Neural cell (in vitro differentiated cells): Measurements from ENCODE around the gene TM9SF4. TPM values are rescaled to one million over a fixed set of nuclear protein-coding genes. Genes with fewer than 3 reads are reported as not detected.

Experiments used
- H2AFZ ChIP-seq: fragments of 200-600, 300-800 bp; sonication (generic), shearing (Covaris generic); 2 replicates; pipeline ENCODE4 v1.6.0; 2014; ENCODE audit warnings: low read depth, mild to moderate bottlenecking, antibody characterized with exemption, low read length, moderate library complexity
- H3F3A ChIP-seq: fragments of 200-600 bp; shearing (Covaris generic); 2 replicates; pipeline ENCODE4 v1.6.1; 2016; ENCODE audit warnings: mild to moderate bottlenecking, moderate library complexity, mixed read lengths, antibody characterized with exemption, low read length; ENCODE audit not compliant: insufficient read depth, poor library complexity, severe bottlenecking
- H3K27ac ChIP-seq: fragments of 200-600, 300-800 bp; sonication (generic), shearing (Covaris generic); 2 replicates; pipeline ENCODE4 v1.5.1; 2014; ENCODE audit warnings: mild to moderate bottlenecking, low read length, moderate library complexity
- H3K27me3 ChIP-seq: fragments of 300-800, 200-600 bp; sonication (generic), shearing (Covaris generic); 2 replicates; pipeline ENCODE4 v1.6.0; 2014; ENCODE audit warnings: mild to moderate bottlenecking, low read depth, low read length, moderate library complexity; ENCODE audit not compliant: insufficient read depth
- H3K36me3 ChIP-seq: fragments of 300-800, 200-600 bp; sonication (generic), shearing (Covaris generic); 2 replicates; pipeline ENCODE4 v1.5.1; 2014; ENCODE audit warnings: mild to moderate bottlenecking, antibody characterized with exemption, low read length, moderate library complexity; ENCODE audit not compliant: insufficient read depth
- H3K4me2 ChIP-seq: fragments of 300-800, 200-600 bp; sonication (generic), shearing (Covaris generic); 2 replicates; pipeline ENCODE4 v1.6.0; 2014; ENCODE audit warnings: mild to moderate bottlenecking, low read length
- H3K4me3 ChIP-seq: fragments of 300-800, 200-600 bp; sonication (generic), shearing (Covaris generic); 2 replicates; pipeline ENCODE4 v1.5.1; 2014; ENCODE audit warnings: mild to moderate bottlenecking, low read length, moderate library complexity
- H3K79me2 ChIP-seq: fragments of 200-600 bp; shearing (Covaris generic); replicated peaks from 2 replicates; pipeline ENCODE4 v1.6.0; 2014; ENCODE audit warnings: mild to moderate bottlenecking, low read length, moderate library complexity; ENCODE audit not compliant: insufficient read depth
- H3K9ac ChIP-seq: fragments of 300-800, 200-600 bp; sonication (generic), shearing (Covaris generic); 2 replicates; pipeline ENCODE4 v1.6.1; 2016; ENCODE audit warnings: mild to moderate bottlenecking, low read length, mixed read lengths
- H3K9me2 ChIP-seq: fragments of 200-600 bp; shearing (Covaris generic); 2 replicates; pipeline ENCODE4 v1.6.1; 2016; ENCODE audit warnings: mild to moderate bottlenecking, low read length, mixed read lengths; ENCODE audit not compliant: insufficient read depth
- H3K9me3 ChIP-seq: fragments of 200-600, 300-800 bp; sonication (generic), shearing (Covaris generic); 2 replicates; pipeline ENCODE4 v1.6.1; 2016; ENCODE audit warnings: mild to moderate bottlenecking, mixed run types, low read length, moderate library complexity, mixed read lengths
- H4K20me1 ChIP-seq: fragments of 200-600 bp; shearing (Covaris generic); 2 replicates; pipeline ENCODE4 v1.6.1; 2016; ENCODE audit warnings: mild to moderate bottlenecking, mixed run types; ENCODE audit not compliant: insufficient read depth
- EP300 ChIP-seq: fragments of 450-650 bp; conservative IDR thresholded peaks from 2 replicates; pipeline ENCODE4 v1.6.1; 2014; ENCODE audit warnings: antibody characterized with exemption, mild to moderate bottlenecking, moderate library complexity; ENCODE audit not compliant: poor library complexity, severe bottlenecking
- EZH2 ChIP-seq: fragments of 200-600, 300-800 bp; shearing (Covaris generic), sonication (generic); IDR thresholded peaks from 2 replicates; pipeline ENCODE4 v1.6.1; 2014; ENCODE audit warnings: antibody characterized with exemption, low read length, borderline replicate concordance, mild to moderate bottlenecking; ENCODE audit not compliant: insufficient read depth, poor library complexity, severe bottlenecking
- MXI1 ChIP-seq: fragments of 450-650 bp; conservative IDR thresholded peaks from 2 replicates; pipeline ENCODE4 v1.6.1; 2014; ENCODE audit warnings: antibody characterized with exemption, mild to moderate bottlenecking; ENCODE audit not compliant: poor library complexity, severe bottlenecking
- POLR2AphosphoS5 ChIP-seq: IDR thresholded peaks from 2 replicates; pipeline ENCODE4 v1.6.1; 2012
- RAD21 ChIP-seq: fragments of 450-650 bp; conservative IDR thresholded peaks from 2 replicates; pipeline ENCODE4 v1.6.1; 2014; ENCODE audit warnings: antibody characterized with exemption, mild to moderate bottlenecking, moderate library complexity
- SMC3 ChIP-seq: fragments of 450-650 bp; conservative IDR thresholded peaks from 2 replicates; pipeline ENCODE4 v1.6.1; 2014; ENCODE audit warnings: antibody characterized with exemption, mild to moderate bottlenecking, moderate library complexity; ENCODE audit not compliant: poor library complexity
- TAF1 ChIP-seq: IDR thresholded peaks from 2 replicates; pipeline ENCODE4 v1.6.1; 2012; ENCODE audit warnings: low read depth
- polyA plus RNA-seq: library from polyadenylated mRNA; depleted of rRNA; stranded (reverse); fragments of >200 nt; gene quantifications from 2 replicates; pipeline ENCODE4 v1.2.3, GENCODE V29; 2014
- TF ChIP-seq, protein P1 (sequence below): IDR thresholded peaks from 2 replicates; pipeline ENCODE4 v1.6.1; 2012; ENCODE audit warnings: borderline replicate concordance
- TF ChIP-seq, protein P2 (sequence below): fragments of 450-650 bp; IDR thresholded peaks from 2 replicates; pipeline ENCODE4 v1.5.1; 2014; ENCODE audit warnings: antibody characterized with exemption, mild to moderate bottlenecking, moderate library complexity; ENCODE audit not compliant: poor library complexity, severe bottlenecking

The TM9SF4 gene
- polyA plus RNA-seq, 1 donor from 2014 or later, result 18.3 TPM

DNA sequence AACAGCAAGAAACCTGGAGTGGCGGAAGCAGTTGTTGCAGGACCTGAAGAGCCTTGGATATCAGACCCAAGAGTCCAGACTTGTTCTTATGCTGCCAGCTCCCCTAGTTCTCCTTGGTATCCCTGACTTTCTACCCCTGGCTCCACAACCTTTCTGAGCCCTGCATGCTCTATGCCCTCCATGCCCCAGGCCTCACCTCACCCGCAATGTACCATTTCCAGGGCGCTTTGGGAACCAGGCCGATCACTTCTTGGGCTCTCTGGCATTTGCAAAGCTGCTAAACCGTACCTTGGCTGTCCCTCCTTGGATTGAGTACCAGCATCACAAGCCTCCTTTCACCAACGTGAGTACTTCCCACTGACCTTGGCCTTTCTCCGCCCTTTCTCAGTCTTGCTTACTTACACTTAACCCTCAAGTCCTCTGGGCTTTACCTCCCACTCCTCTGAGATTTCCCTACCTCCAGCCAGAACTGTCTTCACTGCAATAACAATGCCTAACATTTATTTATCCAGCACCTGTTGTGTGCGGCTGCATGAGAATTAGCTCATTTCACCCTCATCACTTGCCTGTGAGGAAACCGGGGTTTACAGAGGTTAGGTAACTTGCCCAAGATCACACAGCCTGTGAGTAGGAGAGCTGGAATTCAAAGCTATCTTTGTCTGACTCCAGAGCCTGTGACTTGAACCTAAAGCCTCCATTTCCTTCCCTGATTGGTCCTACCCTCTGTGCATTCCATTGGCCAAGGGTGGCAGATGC is 100.5 kb downstream of the TM9SF4 start:
- Histone ChIP-seq H4K20me1 (no peaks in the 10 kb centered on the region), H3F3A (no peaks in the 10 kb centered on the region), H3K79me2 (peaks cover 37% of the 10 kb centered on the region), H3K27me3 (no peaks in the 10 kb centered on the region), H3K27ac (no peak overlapping the region), H3K4me2 (no peak overlapping the region), H2AFZ (no peak overlapping the region), H3K9ac (no peak overlapping the region), H3K36me3 (no peaks in the 10 kb centered on the region), H3K9me3 (no peaks in the 10 kb centered on the region), H3K4me3 (no peak overlapping the region), H3K9me2 (no peaks in the 10 kb centered on the region)
- TF ChIP-seq TAF1 (no peak), POLR2AphosphoS5 (no peak), SMC3 (no peak), EP300 (no peak), MXI1 (no peak), RAD21 (no peak), EZH2 (no peak)
- TF ChIP-seq, protein P1, sequence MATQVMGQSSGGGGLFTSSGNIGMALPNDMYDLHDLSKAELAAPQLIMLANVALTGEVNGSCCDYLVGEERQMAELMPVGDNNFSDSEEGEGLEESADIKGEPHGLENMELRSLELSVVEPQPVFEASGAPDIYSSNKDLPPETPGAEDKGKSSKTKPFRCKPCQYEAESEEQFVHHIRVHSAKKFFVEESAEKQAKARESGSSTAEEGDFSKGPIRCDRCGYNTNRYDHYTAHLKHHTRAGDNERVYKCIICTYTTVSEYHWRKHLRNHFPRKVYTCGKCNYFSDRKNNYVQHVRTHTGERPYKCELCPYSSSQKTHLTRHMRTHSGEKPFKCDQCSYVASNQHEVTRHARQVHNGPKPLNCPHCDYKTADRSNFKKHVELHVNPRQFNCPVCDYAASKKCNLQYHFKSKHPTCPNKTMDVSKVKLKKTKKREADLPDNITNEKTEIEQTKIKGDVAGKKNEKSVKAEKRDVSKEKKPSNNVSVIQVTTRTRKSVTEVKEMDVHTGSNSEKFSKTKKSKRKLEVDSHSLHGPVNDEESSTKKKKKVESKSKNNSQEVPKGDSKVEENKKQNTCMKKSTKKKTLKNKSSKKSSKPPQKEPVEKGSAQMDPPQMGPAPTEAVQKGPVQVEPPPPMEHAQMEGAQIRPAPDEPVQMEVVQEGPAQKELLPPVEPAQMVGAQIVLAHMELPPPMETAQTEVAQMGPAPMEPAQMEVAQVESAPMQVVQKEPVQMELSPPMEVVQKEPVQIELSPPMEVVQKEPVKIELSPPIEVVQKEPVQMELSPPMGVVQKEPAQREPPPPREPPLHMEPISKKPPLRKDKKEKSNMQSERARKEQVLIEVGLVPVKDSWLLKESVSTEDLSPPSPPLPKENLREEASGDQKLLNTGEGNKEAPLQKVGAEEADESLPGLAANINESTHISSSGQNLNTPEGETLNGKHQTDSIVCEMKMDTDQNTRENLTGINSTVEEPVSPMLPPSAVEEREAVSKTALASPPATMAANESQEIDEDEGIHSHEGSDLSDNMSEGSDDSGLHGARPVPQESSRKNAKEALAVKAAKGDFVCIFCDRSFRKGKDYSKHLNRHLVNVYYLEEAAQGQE, result no peak
- TF ChIP-seq, protein P2, sequence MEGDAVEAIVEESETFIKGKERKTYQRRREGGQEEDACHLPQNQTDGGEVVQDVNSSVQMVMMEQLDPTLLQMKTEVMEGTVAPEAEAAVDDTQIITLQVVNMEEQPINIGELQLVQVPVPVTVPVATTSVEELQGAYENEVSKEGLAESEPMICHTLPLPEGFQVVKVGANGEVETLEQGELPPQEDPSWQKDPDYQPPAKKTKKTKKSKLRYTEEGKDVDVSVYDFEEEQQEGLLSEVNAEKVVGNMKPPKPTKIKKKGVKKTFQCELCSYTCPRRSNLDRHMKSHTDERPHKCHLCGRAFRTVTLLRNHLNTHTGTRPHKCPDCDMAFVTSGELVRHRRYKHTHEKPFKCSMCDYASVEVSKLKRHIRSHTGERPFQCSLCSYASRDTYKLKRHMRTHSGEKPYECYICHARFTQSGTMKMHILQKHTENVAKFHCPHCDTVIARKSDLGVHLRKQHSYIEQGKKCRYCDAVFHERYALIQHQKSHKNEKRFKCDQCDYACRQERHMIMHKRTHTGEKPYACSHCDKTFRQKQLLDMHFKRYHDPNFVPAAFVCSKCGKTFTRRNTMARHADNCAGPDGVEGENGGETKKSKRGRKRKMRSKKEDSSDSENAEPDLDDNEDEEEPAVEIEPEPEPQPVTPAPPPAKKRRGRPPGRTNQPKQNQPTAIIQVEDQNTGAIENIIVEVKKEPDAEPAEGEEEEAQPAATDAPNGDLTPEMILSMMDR, result no peak

GRCh38 chr20:32213870-32214269 is 104.4 kb downstream of the TM9SF4 start:
- no peak overlapping the region for H3K27ac ChIP-seq
- H2AFZ ChIP-seq, result no peak overlapping the region
- H3K4me2 ChIP-seq, result no peak overlapping the region
- TF ChIP-seq SMC3 (no peak), MXI1 (no peak), EZH2 (no peak), POLR2AphosphoS5 (no peak), TAF1 (no peak), RAD21 (no peak), EP300 (no peak)
- TF ChIP-seq, protein P2, result no peak
- TF ChIP-seq, protein P1, result no peak
- H4K20me1 ChIP-seq, result no peaks in the 10 kb centered on the region
- peaks cover 3% of the 10 kb centered on the region for H3K79me2 ChIP-seq
- H3K9me3 ChIP-seq, result no peaks in the 10 kb centered on the region
- no peaks in the 10 kb centered on the region for H3K9me2 ChIP-seq
- peaks cover 6% of the 10 kb centered on the region for H3K36me3 ChIP-seq
- H3K27me3 ChIP-seq, result no peaks in the 10 kb centered on the region
- no peak overlapping the region for H3K4me3 ChIP-seq
- no peak overlapping the region for H3K9ac ChIP-seq
- no peaks in the 10 kb centered on the region for H3F3A ChIP-seq
